Prostate gland (tissue), 2 donors: ENCODE data around the gene SLC5A6.

ENCODE experiments used
- POLR2A ChIP-seq: fragments of 450-650 bp; IDR thresholded peaks from one replicate; pipeline ENCODE4 v1.6.1; 2016; ENCODE audit warnings: antibody characterized with exemption, mild to moderate bottlenecking
- POLR2AphosphoS5 ChIP-seq: sonication (generic); formaldehyde crosslinking; IDR thresholded peaks from one replicate; pipeline ENCODE4 v1.6.1; 2017; ENCODE audit warnings: antibody characterized with exemption
- TF ChIP-seq, protein P1 (sequence below), 4 experiments: fragments of 200-600 bp in 2 of 4; fragments of 450-650 bp in 2 of 4; sonication (generic) in 2 of 4; IDR thresholded peaks; 1 replicate in 3 of 4; 2 replicates in 1 of 4; pipeline ENCODE4 v1.5.1; 2016 to 2019; ENCODE audit warnings: antibody characterized with exemption in 4 of 4, mild to moderate bottlenecking in 2 of 4, moderate library complexity in 2 of 4

GRCh38 chr2:27241761-27242613 lies 29.9 kb upstream of the SLC5A6 start:
- no peak for TF ChIP-seq POLR2A
- TF ChIP-seq, protein P1, sequence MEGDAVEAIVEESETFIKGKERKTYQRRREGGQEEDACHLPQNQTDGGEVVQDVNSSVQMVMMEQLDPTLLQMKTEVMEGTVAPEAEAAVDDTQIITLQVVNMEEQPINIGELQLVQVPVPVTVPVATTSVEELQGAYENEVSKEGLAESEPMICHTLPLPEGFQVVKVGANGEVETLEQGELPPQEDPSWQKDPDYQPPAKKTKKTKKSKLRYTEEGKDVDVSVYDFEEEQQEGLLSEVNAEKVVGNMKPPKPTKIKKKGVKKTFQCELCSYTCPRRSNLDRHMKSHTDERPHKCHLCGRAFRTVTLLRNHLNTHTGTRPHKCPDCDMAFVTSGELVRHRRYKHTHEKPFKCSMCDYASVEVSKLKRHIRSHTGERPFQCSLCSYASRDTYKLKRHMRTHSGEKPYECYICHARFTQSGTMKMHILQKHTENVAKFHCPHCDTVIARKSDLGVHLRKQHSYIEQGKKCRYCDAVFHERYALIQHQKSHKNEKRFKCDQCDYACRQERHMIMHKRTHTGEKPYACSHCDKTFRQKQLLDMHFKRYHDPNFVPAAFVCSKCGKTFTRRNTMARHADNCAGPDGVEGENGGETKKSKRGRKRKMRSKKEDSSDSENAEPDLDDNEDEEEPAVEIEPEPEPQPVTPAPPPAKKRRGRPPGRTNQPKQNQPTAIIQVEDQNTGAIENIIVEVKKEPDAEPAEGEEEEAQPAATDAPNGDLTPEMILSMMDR (IDR thresholded peaks at IDR 0.05): no peak
- TF ChIP-seq POLR2AphosphoS5: no peak
